Fibroblast of pulmonary artery (primary cell): ENCODE results near the gene RITA1.

Source experiments
- DNase-seq: peaks from one replicate; pipeline ENCODE4 v3.0.0-alpha.2; 2010; ENCODE audit warnings: low read depth
- H3K4me3 ChIP-seq: replicated peaks from 2 replicates; pipeline ENCODE4 v1.5.1; 2011; ENCODE audit warnings: low read depth, mild to moderate bottlenecking, control low read depth, low read length, moderate library complexity
- CTCF ChIP-seq: IDR thresholded peaks from 2 replicates; pipeline ENCODE4 v1.5.1; 2011; ENCODE audit warnings: mild to moderate bottlenecking, control low read depth, low read length, inconsistent platforms; ENCODE audit errors: missing control alignments

Gene RITA1

GRCh38 chr12:113171543-113171942, 14.0 kb upstream of the RITA1 start:
- no peak for TF ChIP-seq CTCF
- no peak overlapping the region for H3K4me3 ChIP-seq
- DNase-seq, result no peak

- TF ChIP-seq CTCF, result no peak
- H3K4me3 ChIP-seq, result no peak overlapping the region
- DNase-seq, result no peak
Observed at GRCh38 chr12:113172185-113172584, 13.3 kb upstream of the RITA1 start.

GRCh38 chr12:113173081-113173698, 12.3 kb upstream of the RITA1 start:
- no peak for DNase-seq
- TF ChIP-seq CTCF, result no peak
- H3K4me3 ChIP-seq, result no peak overlapping the region

GRCh38 chr12:113174461-113175384, 10.8 kb upstream of the RITA1 start:
- peak; percentile 74 for DNase-seq
- peak; percentile 97 for TF ChIP-seq CTCF

GRCh38 chr12:113179023-113179422, 6.5 kb upstream of the RITA1 start:
- no peak for TF ChIP-seq CTCF
- DNase-seq, result no peak
- no peak overlapping the region for H3K4me3 ChIP-seq

More at GRCh38 chr12:113174461-113175384, 10.8 kb upstream of the RITA1 start:
- no peak overlapping the region for H3K4me3 ChIP-seq

GRCh38 chr12:113180333-113180732, 5.2 kb upstream of the RITA1 start:
- no peak for TF ChIP-seq CTCF
- no peak for DNase-seq

More at GRCh38 chr12:113180333-113180732, 5.2 kb upstream of the RITA1 start:
- H3K4me3 ChIP-seq, result no peak overlapping the region
